Osteocyte (in vitro differentiated cells): ENCODE results near the gene KIFC3. TPM values are rescaled to one million over a fixed set of nuclear protein-coding genes. Genes with fewer than 3 reads are reported as not detected.

Experiments used
- DNase-seq: peaks from one replicate; pipeline ENCODE4 v3.0.0; 2021; ENCODE audit warnings: mixed read lengths; ENCODE audit not compliant: unreplicated experiment; ENCODE audit errors: extremely low spot score
- H3K27ac Mint-ChIP-seq: one replicate; pipeline ENCODE4 v1.8.0; 2021; ENCODE audit warnings: mild to moderate bottlenecking, mixed read lengths; ENCODE audit not compliant: unreplicated experiment
- H3K27me3 Mint-ChIP-seq: one replicate; pipeline ENCODE4 v1.8.0; 2021; ENCODE audit warnings: mixed read lengths; ENCODE audit not compliant: unreplicated experiment
- H3K36me3 Mint-ChIP-seq: one replicate; pipeline ENCODE4 v1.8.0; 2021; ENCODE audit warnings: mixed read lengths; ENCODE audit not compliant: unreplicated experiment
- H3K4me1 Mint-ChIP-seq: one replicate; pipeline ENCODE4 v1.8.0; 2021; ENCODE audit warnings: mixed read lengths; ENCODE audit not compliant: unreplicated experiment
- H3K4me3 Mint-ChIP-seq: one replicate; pipeline ENCODE4 v1.8.0; 2021; ENCODE audit warnings: mild to moderate bottlenecking, moderate library complexity, mixed read lengths; ENCODE audit not compliant: unreplicated experiment
- H3K9me3 Mint-ChIP-seq: one replicate; pipeline ENCODE4 v1.8.0; 2021; ENCODE audit warnings: mixed read lengths; ENCODE audit not compliant: unreplicated experiment
- CTCF ChIP-seq: fragments of 200-600 bp; sonication (generic); IDR thresholded peaks from 2 replicates; pipeline ENCODE4 v1.5.0; 2021; ENCODE audit warnings: antibody characterized with exemption, mild to moderate bottlenecking, moderate library complexity
- total RNA-seq: library from RNA; stranded (reverse); gene quantifications from 2 replicates; pipeline ENCODE4 v1.2.1, GENCODE V29; 2021

KIFC3 gene
- total RNA-seq, 1 donor from 2014 or later = 196 TPM

GRCh38 chr16:57795431-57795878, 6.8 kb downstream of the KIFC3 start:
- H3K9me3 Mint-ChIP-seq = no peaks in the 10 kb centered on the region
- peaks cover 31% of the 10 kb centered on the region for H3K36me3 Mint-ChIP-seq
- peak overlapping the region; percentile 81 for H3K27ac Mint-ChIP-seq
- H3K4me3 Mint-ChIP-seq = peak overlapping the region; percentile 35
- DNase-seq = no peak
- no peaks in the 10 kb centered on the region for H3K27me3 Mint-ChIP-seq
- peak; percentile 60 for TF ChIP-seq CTCF
- H3K4me1 Mint-ChIP-seq = peaks cover 61% of the 10 kb centered on the region

GRCh38 chr16:57794849-57795430, 7.4 kb downstream of the KIFC3 start:
- Mint-ChIP-seq H3K9me3 (no peaks in the 10 kb centered on the region), H3K27ac (peak overlapping the region; percentile 81), H3K36me3 (peaks cover 31% of the 10 kb centered on the region), H3K27me3 (no peaks in the 10 kb centered on the region), H3K4me3 (no peak overlapping the region), H3K4me1 (peaks cover 57% of the 10 kb centered on the region)
- TF ChIP-seq CTCF = no peak
- DNase-seq = no peak

- H3K4me3 Mint-ChIP-seq = no peak overlapping the region
- peak overlapping the region; percentile 35 for H3K27ac Mint-ChIP-seq
- H3K9me3 Mint-ChIP-seq = no peaks in the 10 kb centered on the region
- peaks cover 35% of the 10 kb centered on the region for H3K36me3 Mint-ChIP-seq
- H3K4me1 Mint-ChIP-seq = peaks cover 40% of the 10 kb centered on the region
- H3K27me3 Mint-ChIP-seq = no peaks in the 10 kb centered on the region
- no peak for TF ChIP-seq CTCF
- no peak for DNase-seq
Measured at GRCh38 chr16:57791893-57792461, 10.3 kb downstream of the KIFC3 start.

- Mint-ChIP-seq H3K27me3 (no peaks in the 10 kb centered on the region), H3K27ac (peak overlapping the region; percentile 41), H3K4me3 (no peak overlapping the region), H3K36me3 (peaks cover 32% of the 10 kb centered on the region), H3K9me3 (no peaks in the 10 kb centered on the region), H3K4me1 (peaks cover 36% of the 10 kb centered on the region)
- no peak for DNase-seq
- no peak for TF ChIP-seq CTCF
Measured at GRCh38 chr16:57791195-57791892, 10.9 kb downstream of the KIFC3 start.

- Mint-ChIP-seq H3K9me3 (no peaks in the 10 kb centered on the region), H3K4me1 (peaks cover 35% of the 10 kb centered on the region), H3K36me3 (peaks cover 41% of the 10 kb centered on the region), H3K27ac (peak overlapping the region; percentile 16), H3K4me3 (no peak overlapping the region), H3K27me3 (no peaks in the 10 kb centered on the region)
- DNase-seq = no peak
- TF ChIP-seq CTCF = no peak
Measured at GRCh38 chr16:57788951-57789350, 13.3 kb downstream of the KIFC3 start.
